Ishikawa (cell line): ENCODE results near the gene EXPH5.

Source experiments
- CEBPB ChIP-seq: IDR thresholded peaks from 2 replicates; pipeline ENCODE4 v1.6.1; 2012
- CREB1 ChIP-seq: IDR thresholded peaks from 2 replicates; pipeline ENCODE4 v1.6.1; 2012; ENCODE audit warnings: low read depth
- EGR1 ChIP-seq: IDR thresholded peaks from 2 replicates; pipeline ENCODE4 v1.6.1; 2012
- EP300 ChIP-seq: IDR thresholded peaks from 2 replicates; pipeline ENCODE4 v1.6.1; 2012; ENCODE audit warnings: borderline replicate concordance
- NFIC ChIP-seq: IDR thresholded peaks from 2 replicates; pipeline ENCODE4 v1.6.1; 2012
- RAD21 ChIP-seq: IDR thresholded peaks from 2 replicates; pipeline ENCODE4 v1.6.1; 2012; ENCODE audit warnings: low read depth
- REST ChIP-seq: IDR thresholded peaks from 2 replicates; pipeline ENCODE4 v1.6.1; 2012; ENCODE audit warnings: low read depth, mild to moderate bottlenecking
- TCF12 ChIP-seq: IDR thresholded peaks from 2 replicates; pipeline ENCODE4 v1.6.1; 2012; ENCODE audit warnings: low read depth
- TEAD4 ChIP-seq: IDR thresholded peaks from 2 replicates; pipeline ENCODE4 v1.6.1; 2012
- USF1 ChIP-seq: IDR thresholded peaks from 2 replicates; pipeline ENCODE4 v1.6.1; 2012

- TF ChIP-seq EP300 (no peak), RAD21 (no peak), REST (no peak), NFIC (no peak), CREB1 (no peak), EGR1 (no peak), CEBPB (no peak), USF1 (no peak), TCF12 (no peak), TEAD4 (no peak)
Measured at GRCh38 chr11:108628326-108628725, 34.8 kb upstream of the EXPH5 start.
